ENCODE measurements around the gene WDR72. TPM values are rescaled to one million over a fixed set of nuclear protein-coding genes. Genes with fewer than 3 reads are reported as not detected.

WDR72 gene
- total and polyA plus RNA-seq, 2 of the 13 experiments (the other 11 are each of a cell fraction or from before 2014, with no cell fraction given), result 0.21 to 0.60 TPM

DNA sequence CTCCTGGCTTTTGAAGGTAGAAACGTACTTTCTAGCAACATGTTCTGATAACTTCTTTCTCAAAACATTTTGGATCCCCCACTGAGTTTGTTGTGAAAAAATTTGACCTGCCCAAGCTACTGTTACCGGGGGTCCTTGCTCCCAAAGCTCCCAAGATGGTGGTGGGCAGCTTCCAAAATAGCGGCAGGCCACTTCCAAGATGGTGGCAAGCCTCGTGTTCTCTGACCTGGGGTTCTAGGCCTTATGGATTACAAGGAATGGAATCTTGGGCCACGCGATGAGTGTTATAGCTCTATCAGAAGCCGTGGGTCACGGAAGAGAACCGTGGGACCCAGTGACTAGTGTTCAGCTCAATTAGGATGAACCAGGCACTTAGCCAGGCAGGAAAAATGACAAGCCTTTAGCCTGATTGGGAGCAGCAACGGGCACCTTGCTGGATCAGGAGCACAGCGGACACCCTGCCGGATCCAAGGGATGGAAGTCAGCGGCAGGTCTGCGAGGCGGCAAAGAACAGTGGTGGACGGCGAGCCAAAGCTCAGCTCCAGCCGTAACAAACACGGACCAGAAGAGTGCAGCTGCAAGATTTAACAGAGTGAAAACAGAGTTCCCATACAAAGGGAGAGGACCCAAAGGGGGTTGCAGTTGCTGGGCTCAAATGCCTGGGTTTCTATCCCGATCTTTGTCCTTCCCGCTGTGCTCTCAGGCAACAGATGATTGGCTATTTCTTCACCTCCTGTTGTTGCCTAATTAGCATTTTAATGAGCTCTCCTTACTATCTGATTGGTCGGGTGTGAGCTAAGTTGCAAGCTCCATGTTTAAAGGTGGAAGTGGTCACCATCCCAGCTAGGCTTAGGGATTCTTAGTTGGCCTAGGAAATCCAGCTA, 133.3 kb downstream of the WDR72 start:
- Histone ChIP-seq H3K9me3 (ENCODE audit: low read length) (0 out of 2 replicates have a peak, but pooled peaks cover under 1% of the 10 kb centered on the region), H3K27me3 (ENCODE audit: control insufficient read depth in 1 of 2, insufficient read depth in 2 of 2, low read length in 2 of 2) (no peaks in the 10 kb centered on the region), H3K27ac (ENCODE audit: extremely low read length, insufficient read depth, low read length) (no peak overlapping the region), H2AFZ (ENCODE audit: low read length) (no peak overlapping the region), H3K4me1 (ENCODE audit: insufficient read depth, low read length) (no peaks in the 10 kb centered on the region), H3K4me3 (replicated peaks in 1 of 3; ENCODE audit: insufficient read depth in 1 of 3, low read depth in 2 of 3, low read length in 3 of 3) (no peak overlapping the region), H3K36me3 (replicated peaks in 1 of 2; ENCODE audit: control insufficient read depth in 1 of 2, insufficient read depth in 2 of 2, low read length in 2 of 2) (no peaks in the 10 kb centered on the region), H3K79me2 (ENCODE audit: insufficient read depth, low read length) (no peaks in the 10 kb centered on the region), H3K9ac (ENCODE audit: insufficient read depth, low read depth, low read length) (no peak overlapping the region), H3K4me2 (ENCODE audit: low read depth, low read length) (no peak overlapping the region), H4K20me1 (ENCODE audit: insufficient read depth, low read length) (no peaks in the 10 kb centered on the region)
- ChIA-PET CTCF (ENCODE audit: low intra/inter-chr PET ratio, low total read pairs) (no interaction called here), POLR2A (no interaction called here)
- TF ChIP-seq LCORL (IDR thresholded peaks at IDR 0.05) (no peak), LCORL (CRISPR knock-in tag; IDR thresholded peaks at IDR 0.05) (no peak), CEBPG (CRISPR knock-in tag; IDR thresholded peaks at IDR 0.05) (no peak)
- in situ Hi-C loops (cut with HindIII; ENCODE audit: extremely low pct_ligation_motif_present, low pct_unique_long_range_greater_than_20kb) (no loop called here), intact Hi-C loops (cut with micrococcal nuclease; ENCODE audit: unreplicated experiment) (no loop called here)
- BruUV-seq (replicated peaks), result no TSS peak
- WGBS (ENCODE audit: low lambda C conversion rate), result 71% methylated on average over 22 of the region's 22 CpGs
- FAIRE-seq, result no peak
- ATAC-seq, result no peak
- DNase-seq (ENCODE audit: low spot score), result no peak

DNA sequence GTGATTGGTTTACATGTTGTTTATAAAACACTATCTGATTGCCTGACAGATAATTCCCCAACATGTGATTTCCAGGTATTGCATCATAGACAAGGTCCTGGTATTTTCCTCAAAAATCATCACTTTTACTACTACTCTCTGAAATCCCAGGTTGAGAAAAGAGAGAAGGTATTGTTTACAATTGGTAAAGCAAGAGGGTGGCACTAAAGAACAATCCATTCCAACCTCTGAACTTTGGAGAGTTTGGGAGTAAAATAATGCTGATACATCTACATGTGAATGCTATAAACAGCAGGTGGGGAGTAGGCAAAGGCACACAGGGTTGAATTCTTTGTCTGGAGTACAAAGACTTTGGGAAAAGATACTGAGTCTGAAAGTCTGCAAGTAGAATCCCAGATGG, 134.2 kb downstream of the WDR72 start:
- Histone ChIP-seq H3K4me3 (replicated peaks in 1 of 3; ENCODE audit: insufficient read depth in 1 of 3, low read depth in 2 of 3, low read length in 3 of 3) (no peak overlapping the region), H3K4me1 (ENCODE audit: insufficient read depth, low read length) (no peaks in the 10 kb centered on the region), H3K79me2 (ENCODE audit: insufficient read depth, low read length) (no peaks in the 10 kb centered on the region), H2AFZ (ENCODE audit: low read length) (no peak overlapping the region), H4K20me1 (ENCODE audit: insufficient read depth, low read length) (no peaks in the 10 kb centered on the region), H3K9me3 (ENCODE audit: low read length) (no peaks in the 10 kb centered on the region), H3K27me3 (ENCODE audit: control insufficient read depth in 1 of 2, insufficient read depth in 2 of 2, low read length in 2 of 2) (no peaks in the 10 kb centered on the region), H3K27ac (ENCODE audit: extremely low read length, insufficient read depth, low read length) (no peak overlapping the region), H3K36me3 (replicated peaks in 1 of 2; ENCODE audit: control insufficient read depth in 1 of 2, insufficient read depth in 2 of 2, low read length in 2 of 2) (no peaks in the 10 kb centered on the region), H3K9ac (ENCODE audit: insufficient read depth, low read depth, low read length) (no peak overlapping the region), H3K4me2 (ENCODE audit: low read depth, low read length) (no peak overlapping the region)
- ChIA-PET CTCF (ENCODE audit: low intra/inter-chr PET ratio, low total read pairs) (no interaction called here), POLR2A (no interaction called here)
- TF ChIP-seq CEBPB (IDR thresholded peaks at IDR 0.05; ENCODE audit: borderline replicate concordance, low read depth, low read length) (peak; percentile 75), ATF7 (IDR thresholded peaks at IDR 0.05) (peak; percentile 52), ATF7 (CRISPR knock-in tag; IDR thresholded peaks at IDR 0.05) (no peak), SP5 (CRISPR knock-in tag; IDR thresholded peaks at IDR 0.05; ENCODE audit: borderline replicate concordance, low read depth) (no peak), TOE1 (CRISPR knock-in tag; IDR thresholded peaks at IDR 0.05) (no peak), ZFP1 (CRISPR knock-in tag; IDR thresholded peaks at IDR 0.05) (no peak), CEBPG (CRISPR knock-in tag; IDR thresholded peaks at IDR 0.05) (0 out of 2 replicates have a peak, but pooled peaks have one; percentile 11), SAFB2 (CRISPR knock-in tag; IDR thresholded peaks at IDR 0.05; ENCODE audit: borderline replicate concordance, low read depth) (no peak), NAIF1 (CRISPR knock-in tag; IDR thresholded peaks at IDR 0.05; ENCODE audit: borderline replicate concordance) (no peak), FOXA1 (IDR thresholded peaks at IDR 0.05) (no peak), FOXA1 (CRISPR knock-in tag; IDR thresholded peaks at IDR 0.05) (no peak)
- TF ChIP-seq, protein P1, sequence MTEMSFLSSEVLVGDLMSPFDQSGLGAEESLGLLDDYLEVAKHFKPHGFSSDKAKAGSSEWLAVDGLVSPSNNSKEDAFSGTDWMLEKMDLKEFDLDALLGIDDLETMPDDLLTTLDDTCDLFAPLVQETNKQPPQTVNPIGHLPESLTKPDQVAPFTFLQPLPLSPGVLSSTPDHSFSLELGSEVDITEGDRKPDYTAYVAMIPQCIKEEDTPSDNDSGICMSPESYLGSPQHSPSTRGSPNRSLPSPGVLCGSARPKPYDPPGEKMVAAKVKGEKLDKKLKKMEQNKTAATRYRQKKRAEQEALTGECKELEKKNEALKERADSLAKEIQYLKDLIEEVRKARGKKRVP (CRISPR knock-in tag; IDR thresholded peaks at IDR 0.05), result peak in 1 of 2 experiments; percentile 62; a peak in 1 of 4 replicates
- TF ChIP-seq, protein P2, sequence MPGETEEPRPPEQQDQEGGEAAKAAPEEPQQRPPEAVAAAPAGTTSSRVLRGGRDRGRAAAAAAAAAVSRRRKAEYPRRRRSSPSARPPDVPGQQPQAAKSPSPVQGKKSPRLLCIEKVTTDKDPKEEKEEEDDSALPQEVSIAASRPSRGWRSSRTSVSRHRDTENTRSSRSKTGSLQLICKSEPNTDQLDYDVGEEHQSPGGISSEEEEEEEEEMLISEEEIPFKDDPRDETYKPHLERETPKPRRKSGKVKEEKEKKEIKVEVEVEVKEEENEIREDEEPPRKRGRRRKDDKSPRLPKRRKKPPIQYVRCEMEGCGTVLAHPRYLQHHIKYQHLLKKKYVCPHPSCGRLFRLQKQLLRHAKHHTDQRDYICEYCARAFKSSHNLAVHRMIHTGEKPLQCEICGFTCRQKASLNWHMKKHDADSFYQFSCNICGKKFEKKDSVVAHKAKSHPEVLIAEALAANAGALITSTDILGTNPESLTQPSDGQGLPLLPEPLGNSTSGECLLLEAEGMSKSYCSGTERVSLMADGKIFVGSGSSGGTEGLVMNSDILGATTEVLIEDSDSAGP (CRISPR knock-in tag; IDR thresholded peaks at IDR 0.05; ENCODE audit: borderline replicate concordance), result no peak
- intact Hi-C loops (cut with micrococcal nuclease; ENCODE audit: unreplicated experiment) (no loop called here), in situ Hi-C loops (cut with HindIII; ENCODE audit: extremely low pct_ligation_motif_present, low pct_unique_long_range_greater_than_20kb) (no loop called here)
- FAIRE-seq (no peak), DNase-seq (ENCODE audit: low spot score) (no peak), ATAC-seq (no peak)
- BruUV-seq (replicated peaks), result no TSS peak

Measured in HepG2 (cell line).